ENCODE results near the gene GUCA2B.

- TF ChIP-seq CTCF (IDR thresholded peaks at IDR 0.05; ENCODE audit: poor library complexity) (no peak), EZH2 (IDR thresholded peaks at IDR 0.05; ENCODE audit: borderline replicate concordance) (no peak)
Measured at GRCh38 chr1:42118125-42118524, 35.1 kb upstream of the GUCA2B start.

All from hepatocyte (in vitro differentiated cells).